Activated CD8-positive, alpha-beta T cell treated with anti-CD3 and anti-CD28 coated beads for 36 hours (primary cell): ENCODE data around the gene LCA5. TPM values are rescaled to one million over a fixed set of nuclear protein-coding genes. Genes with fewer than 3 reads are reported as not detected.
"Not testable (repeated sequence)": the region's sequence is repeated elsewhere in the genome, so short reads cannot be mapped to it uniquely, and the experiment has no call there.

ENCODE experiments used
- ATAC-seq: fragments of 200-7000 bp; cut with Tn5 transposase; one replicate; pipeline ENCODE4 v1.10.0; 2021; ENCODE audit warnings: mild to moderate bottlenecking, moderate library complexity
- CTCF ChIA-PET: fragments of 350-600 bp; sonication (Branson Sonifier 250); formaldehyde crosslinking; loops from one replicate; lab custom pipeline; 2021; ENCODE audit warnings: antibody characterized with exemption; lab: Charles Lee
- POLR2A ChIA-PET: fragments of 350-600 bp; sonication (Branson Sonifier 250); formaldehyde crosslinking; loops from one replicate; lab custom pipeline; 2021; ENCODE audit warnings: antibody characterized with exemption; lab: Charles Lee
- DNase-seq: peaks from one replicate; pipeline ENCODE4 v3.0.0-alpha.2; 2020
- H3K27ac Mint-ChIP-seq: one replicate; pipeline ENCODE4 v1.8.0; 2021; ENCODE audit warnings: mild to moderate bottlenecking, mixed read lengths
- H3K27me3 Mint-ChIP-seq: one replicate; pipeline ENCODE4 v1.8.0; 2021; ENCODE audit warnings: mixed read lengths
- H3K36me3 Mint-ChIP-seq: one replicate; pipeline ENCODE4 v1.8.0; 2021; ENCODE audit warnings: low read depth, mixed read lengths
- H3K4me1 Mint-ChIP-seq: one replicate; pipeline ENCODE4 v1.8.0; 2021; ENCODE audit warnings: low read depth, mixed read lengths
- H3K4me3 Mint-ChIP-seq: one replicate; pipeline ENCODE4 v1.8.0; 2021; ENCODE audit warnings: mild to moderate bottlenecking, moderate library complexity, mixed read lengths
- H3K9me3 Mint-ChIP-seq: one replicate; pipeline ENCODE4 v1.8.0; 2021; ENCODE audit warnings: mixed read lengths
- CTCF ChIP-seq: fragments of 200-600 bp; IDR thresholded peaks from one replicate; pipeline ENCODE4 v1.8.0; 2022; ENCODE audit warnings: antibody characterized with exemption, mild to moderate bottlenecking
- intact Hi-C: fragments of 100-400 bp; cut with micrococcal nuclease; formaldehyde crosslinking; loops from one replicate; pipeline ENCODE4 v1.10.0; 2022
- total RNA-seq, 2 experiments: library from RNA; stranded (reverse); gene quantifications; one replicate each; pipeline ENCODE4 v1.2.3, GENCODE V29; 2021

LCA5 gene
- total RNA-seq, 2 experiments from 2014 or later: 0.07 TPM; not detected in 1

DNA sequence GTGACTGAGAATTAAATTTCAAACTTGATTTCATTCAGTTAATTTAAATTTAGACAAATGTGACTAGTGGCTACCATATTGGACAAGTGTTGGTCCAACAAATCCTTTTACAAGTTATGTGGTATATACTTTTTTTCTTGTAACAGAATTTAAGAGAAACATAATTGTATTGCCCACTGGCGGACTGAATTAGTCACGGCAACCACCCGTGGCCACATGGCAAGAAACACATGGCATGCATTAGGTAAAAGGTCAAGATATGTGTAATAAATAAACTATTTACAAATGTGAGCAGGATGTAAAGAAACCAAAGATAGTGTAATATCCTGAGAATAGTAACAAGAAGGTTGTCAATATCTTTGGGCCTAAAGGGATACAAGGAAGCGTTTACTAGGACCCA is 91.2 kb downstream of the LCA5 start:
- TF ChIP-seq CTCF: no peak
- Mint-ChIP-seq H3K27me3 (peaks cover 1% of the 10 kb centered on the region), H3K9me3 (no peaks in the 10 kb centered on the region), H3K36me3 (no peaks in the 10 kb centered on the region), H3K27ac (no peak overlapping the region), H3K4me3 (no peak overlapping the region), H3K4me1 (no peaks in the 10 kb centered on the region)
- ChIA-PET CTCF (no interaction called here), POLR2A (no interaction called here)
- no peak for DNase-seq
- intact Hi-C loops: no loop called here
- no peak for ATAC-seq

DNA sequence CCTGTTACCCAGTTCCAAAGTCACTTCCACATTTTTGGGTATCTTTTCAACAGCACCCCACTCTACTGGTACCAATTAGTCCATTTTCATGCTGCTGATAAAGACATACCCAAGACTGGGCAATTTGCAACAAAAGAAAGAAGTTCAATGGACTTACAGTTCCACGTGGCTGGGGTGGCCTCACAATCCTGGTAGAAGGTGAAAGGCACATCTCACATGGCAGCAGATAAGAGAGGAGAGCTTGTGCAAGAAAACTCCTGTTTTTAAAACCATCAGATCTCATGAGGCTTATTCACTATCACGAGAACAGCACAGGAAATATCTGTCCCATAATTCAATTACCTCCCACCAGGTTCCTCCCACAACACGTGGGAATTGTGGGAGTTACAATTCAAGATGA is 93.4 kb downstream of the LCA5 start:
- H3K4me3 Mint-ChIP-seq, H3K36me3 Mint-ChIP-seq, H3K9me3 Mint-ChIP-seq, ATAC-seq, H3K27me3 Mint-ChIP-seq, DNase-seq, intact Hi-C loops, CTCF ChIA-PET, POLR2A ChIA-PET, H3K4me1 Mint-ChIP-seq, H3K27ac Mint-ChIP-seq: not testable (repeated sequence)

DNA sequence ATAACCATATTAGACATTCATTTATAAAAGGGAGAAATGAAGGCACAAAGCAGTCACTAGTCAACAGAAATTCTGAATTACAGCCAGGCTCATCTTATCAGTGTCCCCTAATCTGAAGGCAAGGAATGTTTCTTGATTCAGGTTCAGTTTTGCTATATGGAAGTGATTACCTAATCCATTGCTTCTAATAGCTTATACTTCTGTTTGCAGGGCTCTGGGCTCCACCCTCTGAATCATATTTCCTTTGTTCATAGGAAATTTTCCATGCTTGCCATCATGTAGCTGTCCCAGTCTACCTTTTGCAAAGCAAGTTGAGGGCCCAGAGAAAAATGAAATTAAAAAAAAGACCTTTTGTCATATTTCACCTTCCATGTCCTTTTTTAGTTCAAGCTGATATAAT is 96.0 kb downstream of the LCA5 start:
- H3K9me3 Mint-ChIP-seq: no peaks in the 10 kb centered on the region
- intact Hi-C loops: no loop called here
- no peaks in the 10 kb centered on the region for H3K4me1 Mint-ChIP-seq
- H3K36me3 Mint-ChIP-seq: no peaks in the 10 kb centered on the region
- no peak for TF ChIP-seq CTCF
- POLR2A ChIA-PET: no interaction called here
- H3K4me3 Mint-ChIP-seq: no peak overlapping the region
- DNase-seq (no peak), ATAC-seq (no peak)
- no peak overlapping the region for H3K27ac Mint-ChIP-seq
- CTCF ChIA-PET: no interaction called here
- peaks cover 4% of the 10 kb centered on the region for H3K27me3 Mint-ChIP-seq

DNA sequence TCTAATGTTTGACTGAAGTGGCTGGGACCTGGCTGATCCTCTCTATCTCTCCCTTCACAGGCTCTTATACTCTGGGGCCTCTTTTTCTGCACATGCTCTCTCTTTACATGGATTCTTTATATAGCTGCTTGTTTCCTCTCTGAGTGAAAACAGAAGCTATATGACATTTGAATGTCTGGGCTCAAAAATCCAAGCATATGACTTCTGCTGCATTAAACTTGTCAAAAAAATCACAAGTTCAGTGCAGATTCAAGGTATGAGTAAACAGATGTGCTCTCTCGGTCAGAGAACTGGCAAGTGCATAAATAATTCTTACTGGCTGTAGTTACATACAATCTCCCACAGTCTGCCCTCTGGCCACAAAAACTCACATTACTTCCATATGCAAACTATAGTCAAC is 96.6 kb downstream of the LCA5 start:
- intact Hi-C loops: no loop called here
- no peak overlapping the region for H3K27ac Mint-ChIP-seq
- ChIA-PET POLR2A (no interaction called here), CTCF (no interaction called here)
- H3K36me3 Mint-ChIP-seq: no peaks in the 10 kb centered on the region
- no peak for TF ChIP-seq CTCF
- ATAC-seq: no peak
- H3K9me3 Mint-ChIP-seq: no peaks in the 10 kb centered on the region
- H3K27me3 Mint-ChIP-seq: peaks cover 3% of the 10 kb centered on the region
- H3K4me1 Mint-ChIP-seq: no peaks in the 10 kb centered on the region
- no peak overlapping the region for H3K4me3 Mint-ChIP-seq
- DNase-seq: no peak

DNA sequence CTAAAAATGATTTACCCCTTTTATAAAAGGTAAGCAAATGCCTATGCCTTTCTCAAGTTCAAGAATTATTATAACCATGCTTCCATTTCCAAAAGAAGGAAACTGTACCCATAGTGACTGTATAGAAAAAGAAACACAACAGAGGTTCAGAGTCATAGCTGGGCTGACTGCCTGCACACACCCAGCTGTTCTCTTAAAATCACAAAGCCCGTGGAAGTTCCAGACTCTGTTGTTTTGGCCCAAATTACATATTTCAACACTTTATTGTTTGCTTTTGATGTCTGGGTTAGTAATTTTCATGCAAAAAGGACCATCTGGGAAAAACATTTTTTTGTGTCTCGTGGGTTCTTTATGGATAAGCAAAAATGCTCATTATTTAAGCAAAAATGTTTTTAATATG is 99.2 kb downstream of the LCA5 start:
- DNase-seq (no peak), ATAC-seq (no peak)
- intact Hi-C loops: no loop called here
- H3K9me3 Mint-ChIP-seq: no peaks in the 10 kb centered on the region
- H3K27ac Mint-ChIP-seq: no peak overlapping the region
- no peak overlapping the region for H3K4me3 Mint-ChIP-seq
- no peaks in the 10 kb centered on the region for H3K36me3 Mint-ChIP-seq
- POLR2A ChIA-PET: no interaction called here
- CTCF ChIA-PET: interaction anchor here (1.0 kb wide), 1 partner anchor 15 kb away, joined by 3 read pairs; no protein-coding TSS in a partner anchor
- TF ChIP-seq CTCF: no peak
- peaks cover 3% of the 10 kb centered on the region for H3K27me3 Mint-ChIP-seq
- H3K4me1 Mint-ChIP-seq: no peaks in the 10 kb centered on the region

- ATAC-seq (no peak), DNase-seq (no peak)
- Mint-ChIP-seq H3K4me1 (no peaks in the 10 kb centered on the region), H3K27ac (no peak overlapping the region), H3K27me3 (peaks cover 3% of the 10 kb centered on the region), H3K36me3 (no peaks in the 10 kb centered on the region), H3K4me3 (no peak overlapping the region), H3K9me3 (no peaks in the 10 kb centered on the region)
- intact Hi-C loops: no loop called here
- CTCF ChIA-PET: no interaction called here
- TF ChIP-seq CTCF: no peak
- POLR2A ChIA-PET: interaction anchor here (0.9 kb wide), 1 partner anchor 9 kb away, joined by 3 read pairs; no protein-coding TSS in a partner anchor
Measured at GRCh38 chr6:79436241-79436640, 101.0 kb downstream of the LCA5 start.
